GM19099 (cell line): ENCODE measurements around the gene C4orf17.
A peak's percentile ranks its signal among the peaks of the same experiment; 100 is the strongest.

Experiments
- POLR2A ChIP-seq: IDR thresholded peaks from 3 replicates; pipeline ENCODE4 v1.6.1; 2011; ENCODE audit warnings: low read depth; ENCODE audit not compliant: insufficient read length; ENCODE audit errors: extremely low read depth

Gene C4orf17

DNA sequence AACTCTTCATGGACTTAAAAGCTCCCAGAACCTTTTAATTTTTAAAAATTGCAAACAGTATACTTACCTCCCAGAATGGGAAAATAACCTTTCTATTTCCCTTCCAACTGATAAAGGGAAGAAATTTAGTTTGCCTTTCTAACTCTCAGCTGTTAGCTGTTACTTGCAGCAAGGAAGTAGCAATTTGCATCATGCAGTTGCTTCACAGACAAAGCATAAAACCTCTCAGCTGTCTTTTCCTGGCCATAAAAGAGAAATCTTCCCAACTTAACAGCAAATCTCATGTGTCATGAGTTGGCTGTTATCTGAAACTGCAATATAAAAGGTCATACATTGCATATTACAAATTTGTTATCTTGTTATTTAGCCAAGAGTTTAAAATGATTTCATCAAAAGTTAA is 18.4 kb downstream of the C4orf17 start:
- TF ChIP-seq POLR2A: no peak

GRCh38 chr4:99529956-99530355 is 19.1 kb downstream of the C4orf17 start:
- no peak for TF ChIP-seq POLR2A

- no peak for TF ChIP-seq POLR2A
Measured at GRCh38 chr4:99536271-99536670, 25.4 kb downstream of the C4orf17 start.

DNA sequence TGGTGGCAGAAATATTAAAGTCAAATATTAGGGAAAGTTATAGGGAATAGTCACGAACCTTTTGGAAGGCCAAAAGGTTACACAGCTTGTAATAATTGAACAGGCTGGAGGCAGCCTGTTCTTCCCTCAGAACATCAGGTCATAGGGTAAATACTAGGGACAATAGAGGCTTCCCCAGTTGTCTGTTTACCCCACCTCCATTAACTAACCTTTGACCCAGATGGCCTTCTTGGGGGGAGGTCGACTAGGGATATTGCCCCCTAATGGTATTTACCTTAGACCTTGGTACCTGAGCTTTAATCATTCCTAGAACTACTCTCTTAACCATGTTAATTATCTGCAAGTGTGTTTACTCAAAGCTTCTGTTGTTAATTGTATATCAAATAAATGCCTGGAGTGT is 26.0 kb downstream of the C4orf17 start:
- TF ChIP-seq POLR2A: no peak

DNA sequence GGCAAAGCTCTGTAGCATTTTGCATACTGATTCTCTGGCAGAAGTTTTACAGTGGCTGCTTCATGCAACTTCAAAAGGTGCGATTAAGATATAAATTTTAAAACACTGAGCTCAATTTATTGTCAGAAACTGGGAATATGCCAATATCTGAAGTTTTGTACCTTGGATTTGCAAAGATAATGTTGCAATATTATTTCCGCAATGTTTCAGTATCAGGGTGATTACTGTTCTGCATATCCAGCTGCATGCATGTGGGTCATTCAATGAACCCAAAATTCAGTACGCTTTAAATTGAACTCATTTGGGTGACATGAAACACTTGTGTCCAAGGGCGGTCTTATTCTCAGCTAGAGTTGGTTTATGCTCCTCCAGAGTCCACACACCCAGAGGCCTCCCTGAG is 26.9 kb downstream of the C4orf17 start:
- no peak for TF ChIP-seq POLR2A

GRCh38 chr4:99540277-99540939 is 29.6 kb downstream of the C4orf17 start:
- TF ChIP-seq POLR2A: no peak

GRCh38 chr4:99552872-99553271 is 42.1 kb downstream of the C4orf17 start:
- TF ChIP-seq POLR2A: no peak

- TF ChIP-seq POLR2A: peak; percentile 81
Measured at GRCh38 chr4:99563310-99564186, 52.7 kb downstream of the C4orf17 start, which contains the start of gene TRMT10A. Gene TRMT10A, minus strand, starts transcription at chr4:99564039. Its CDS starts 4,701 bp downstream, at chr4:99559338.

DNA sequence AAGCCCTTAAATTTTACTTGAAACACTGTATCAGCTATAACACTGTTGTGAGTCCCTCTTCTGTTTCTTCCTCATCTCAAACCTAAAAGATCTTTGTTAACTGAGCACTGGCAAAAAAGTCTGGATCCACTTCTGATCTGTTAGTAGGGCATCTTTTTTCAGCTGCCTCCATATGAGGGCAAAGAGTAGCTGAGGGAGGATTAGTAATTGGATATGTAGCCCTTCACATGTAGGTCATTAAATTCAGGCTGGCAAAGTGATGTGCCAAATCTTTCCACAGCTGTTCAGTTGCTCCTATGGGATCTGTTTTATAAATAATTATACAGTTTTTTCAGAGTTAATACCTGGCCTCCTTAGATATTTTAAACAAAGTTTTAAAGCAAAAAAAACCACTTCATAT is 54.1 kb downstream of the C4orf17 start:
- no peak for TF ChIP-seq POLR2A

DNA sequence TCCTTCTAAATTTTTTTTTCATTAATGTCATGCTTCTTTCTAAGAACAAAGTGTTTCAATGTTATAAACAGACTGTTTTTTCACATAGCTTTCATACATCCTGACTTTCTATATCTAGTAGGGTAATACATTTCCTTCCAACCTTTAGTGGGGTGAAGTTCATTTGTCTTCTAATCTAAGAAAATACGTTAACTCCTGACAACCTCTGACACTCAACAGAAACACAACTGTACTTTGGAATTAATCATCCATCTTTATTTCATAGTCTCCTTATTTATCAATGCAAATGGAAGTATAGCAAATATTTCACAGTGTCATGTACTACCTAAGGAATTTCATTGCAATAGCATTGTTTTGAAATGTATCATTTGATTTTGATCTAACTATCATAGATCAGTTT is 61.1 kb downstream of the C4orf17 start:
- no peak for TF ChIP-seq POLR2A

DNA sequence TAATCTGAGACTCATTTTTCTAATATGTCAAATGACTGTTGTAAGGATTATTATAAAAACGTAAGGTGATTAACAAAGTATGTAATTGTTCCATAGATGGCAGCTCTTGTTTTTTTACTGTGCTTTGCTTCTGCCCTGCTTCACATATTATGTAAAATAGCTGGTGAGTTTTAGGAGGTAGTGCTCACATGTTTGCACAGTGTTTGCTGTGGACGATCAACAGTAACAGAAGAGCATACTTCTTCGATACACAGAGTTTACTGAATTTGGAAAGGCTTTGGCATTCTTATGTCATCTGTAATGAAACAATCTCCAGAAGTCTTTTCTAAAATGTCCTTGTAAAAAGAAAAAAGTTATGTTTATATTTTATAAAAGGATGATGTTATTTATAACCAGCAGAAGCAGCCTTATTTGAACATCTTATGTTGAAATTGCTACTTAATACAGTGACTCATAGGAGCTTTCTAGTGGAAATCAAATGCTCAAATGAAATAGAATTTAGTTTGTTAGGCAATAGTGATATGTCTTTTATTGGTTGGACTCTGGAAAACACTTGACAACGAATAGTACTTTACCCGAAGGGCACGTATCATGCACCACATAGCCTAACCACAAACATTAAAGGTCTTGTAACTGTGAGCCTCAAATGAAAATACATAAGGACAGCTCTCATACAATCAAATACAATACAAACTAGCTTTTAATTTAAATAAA is 61.9 kb downstream of the C4orf17 start:
- no peak for TF ChIP-seq POLR2A

GRCh38 chr4:99573735-99574368 is 63.0 kb downstream of the C4orf17 start:
- TF ChIP-seq POLR2A: no peak

DNA sequence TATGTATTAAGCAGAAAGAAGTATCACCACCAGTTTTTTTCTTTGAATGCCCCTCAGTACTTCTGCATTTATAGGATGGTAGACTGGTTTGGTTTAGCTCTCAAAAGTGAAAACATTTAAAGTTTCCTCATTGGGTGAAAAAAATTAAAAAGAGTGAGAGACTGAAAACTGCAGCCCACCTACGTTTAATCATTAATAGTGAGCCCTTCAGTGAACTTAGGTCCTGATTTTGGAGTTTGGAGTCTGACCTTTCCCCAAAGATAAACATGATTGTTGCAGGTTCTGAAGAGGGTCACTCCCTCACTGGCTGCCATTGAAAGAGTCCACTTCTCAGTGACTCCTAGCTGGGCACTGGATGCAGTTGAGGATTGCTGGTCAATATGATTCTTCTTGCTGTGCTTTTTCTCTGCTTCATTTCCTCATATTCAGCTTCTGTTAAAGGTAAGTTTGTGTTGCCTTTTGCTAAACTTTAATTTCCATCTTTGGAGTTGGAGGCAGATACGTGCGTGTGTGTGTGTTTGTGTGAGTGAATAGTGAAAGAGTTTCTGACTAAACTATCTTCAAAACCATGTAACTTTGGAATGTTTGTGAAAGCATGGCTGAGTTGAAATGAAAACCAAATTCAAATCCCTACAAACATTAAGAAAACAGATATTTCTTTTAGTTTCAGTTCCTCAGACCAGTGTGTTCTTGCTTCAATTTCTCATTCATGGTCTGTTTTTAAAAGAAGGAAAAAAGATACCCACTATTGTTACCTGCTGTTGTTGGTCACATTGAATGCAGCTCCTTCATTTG is 63.9 kb downstream of the C4orf17 start, which contains the start of gene MTTP:
Gene MTTP (plus strand): TSS at position 295 of the 795 bp plus-strand sequence. CDS start 86 bp downstream, at position 381.
- peak; percentile 18 for TF ChIP-seq POLR2A

GRCh38 chr4:99578714-99579113 is 67.9 kb downstream of the C4orf17 start:
- no peak for TF ChIP-seq POLR2A

DNA sequence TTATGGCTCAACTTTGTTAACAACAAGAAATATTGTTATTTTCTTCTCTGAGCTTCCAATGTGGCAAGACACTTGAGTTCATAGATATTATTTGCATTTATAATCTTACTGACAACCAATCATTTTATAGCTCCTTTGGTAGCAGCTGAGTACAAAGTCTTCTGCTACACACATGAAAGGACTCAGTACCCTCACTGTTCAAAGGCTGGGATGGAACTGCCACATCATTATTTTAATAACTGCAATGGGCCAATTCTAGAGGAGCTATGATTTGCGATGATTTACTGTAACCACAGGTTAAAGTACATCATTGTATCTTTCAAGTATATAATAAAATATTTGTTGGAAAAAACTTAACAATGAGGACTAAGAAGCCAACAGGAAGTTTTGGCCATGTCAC is 74.7 kb downstream of the C4orf17 start:
- no peak for TF ChIP-seq POLR2A

DNA sequence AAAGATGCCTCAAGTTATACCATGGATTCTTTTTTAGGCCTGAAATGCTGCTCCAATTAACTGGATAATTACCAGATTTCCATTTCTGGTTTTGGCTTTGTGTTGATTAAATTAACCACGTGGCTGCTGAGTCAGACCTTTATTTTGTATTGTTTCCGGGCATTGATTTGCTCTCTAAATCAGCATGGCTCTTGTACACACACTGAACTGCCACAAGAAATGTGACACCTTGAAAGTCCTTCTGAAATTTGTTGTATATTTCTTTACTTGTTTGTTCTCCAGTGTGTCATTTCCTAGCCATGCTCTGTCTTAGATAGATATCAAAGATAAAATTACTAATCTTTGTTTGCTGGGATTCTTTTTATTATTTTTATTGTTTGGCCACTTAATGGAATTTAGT is 75.5 kb downstream of the C4orf17 start:
- TF ChIP-seq POLR2A: no peak
